ENCODE results near the gene MYO7B. TPM values are rescaled to one million over a fixed set of nuclear protein-coding genes. Genes with fewer than 3 reads are reported as not detected.

Gene MYO7B
- total RNA-seq, 1 donor from 2014 or later = 0.02 TPM

DNA sequence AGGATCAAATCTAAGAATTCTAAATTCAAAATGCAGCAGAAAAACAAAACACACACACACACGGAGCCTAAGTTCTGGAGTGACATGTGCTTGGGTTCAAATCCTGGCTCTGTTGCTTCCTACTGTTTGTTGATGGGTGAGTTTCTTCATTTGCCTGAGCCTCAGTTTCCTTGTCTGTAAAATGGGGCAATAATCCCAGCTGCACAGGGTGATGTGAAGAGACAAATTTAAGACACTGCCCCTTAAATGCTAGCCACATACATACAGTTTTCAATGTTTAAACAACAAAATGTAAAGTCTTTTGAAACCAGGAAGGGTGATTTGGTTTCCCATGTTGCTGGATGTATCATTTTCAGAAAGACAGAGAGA lies 109.5 kb downstream of the MYO7B start:
- Mint-ChIP-seq H3K27me3 (ENCODE audit: low read depth) (no peaks in the 10 kb centered on the region), H3K36me3 (ENCODE audit: low read depth) (peaks cover 5% of the 10 kb centered on the region), H3K4me1 (ENCODE audit: low read depth) (peaks cover 41% of the 10 kb centered on the region), H3K27ac (ENCODE audit: unreplicated experiment) (no peak overlapping the region), H3K9me3 (ENCODE audit: low read depth) (no peaks in the 10 kb centered on the region), H3K4me3 (ENCODE audit: unreplicated experiment) (no peak overlapping the region)
- TF ChIP-seq, protein P1, sequence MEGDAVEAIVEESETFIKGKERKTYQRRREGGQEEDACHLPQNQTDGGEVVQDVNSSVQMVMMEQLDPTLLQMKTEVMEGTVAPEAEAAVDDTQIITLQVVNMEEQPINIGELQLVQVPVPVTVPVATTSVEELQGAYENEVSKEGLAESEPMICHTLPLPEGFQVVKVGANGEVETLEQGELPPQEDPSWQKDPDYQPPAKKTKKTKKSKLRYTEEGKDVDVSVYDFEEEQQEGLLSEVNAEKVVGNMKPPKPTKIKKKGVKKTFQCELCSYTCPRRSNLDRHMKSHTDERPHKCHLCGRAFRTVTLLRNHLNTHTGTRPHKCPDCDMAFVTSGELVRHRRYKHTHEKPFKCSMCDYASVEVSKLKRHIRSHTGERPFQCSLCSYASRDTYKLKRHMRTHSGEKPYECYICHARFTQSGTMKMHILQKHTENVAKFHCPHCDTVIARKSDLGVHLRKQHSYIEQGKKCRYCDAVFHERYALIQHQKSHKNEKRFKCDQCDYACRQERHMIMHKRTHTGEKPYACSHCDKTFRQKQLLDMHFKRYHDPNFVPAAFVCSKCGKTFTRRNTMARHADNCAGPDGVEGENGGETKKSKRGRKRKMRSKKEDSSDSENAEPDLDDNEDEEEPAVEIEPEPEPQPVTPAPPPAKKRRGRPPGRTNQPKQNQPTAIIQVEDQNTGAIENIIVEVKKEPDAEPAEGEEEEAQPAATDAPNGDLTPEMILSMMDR (IDR thresholded peaks at IDR 0.05) = no peak
- DNase-seq (ENCODE audit: low spot score) = no peak

DNA sequence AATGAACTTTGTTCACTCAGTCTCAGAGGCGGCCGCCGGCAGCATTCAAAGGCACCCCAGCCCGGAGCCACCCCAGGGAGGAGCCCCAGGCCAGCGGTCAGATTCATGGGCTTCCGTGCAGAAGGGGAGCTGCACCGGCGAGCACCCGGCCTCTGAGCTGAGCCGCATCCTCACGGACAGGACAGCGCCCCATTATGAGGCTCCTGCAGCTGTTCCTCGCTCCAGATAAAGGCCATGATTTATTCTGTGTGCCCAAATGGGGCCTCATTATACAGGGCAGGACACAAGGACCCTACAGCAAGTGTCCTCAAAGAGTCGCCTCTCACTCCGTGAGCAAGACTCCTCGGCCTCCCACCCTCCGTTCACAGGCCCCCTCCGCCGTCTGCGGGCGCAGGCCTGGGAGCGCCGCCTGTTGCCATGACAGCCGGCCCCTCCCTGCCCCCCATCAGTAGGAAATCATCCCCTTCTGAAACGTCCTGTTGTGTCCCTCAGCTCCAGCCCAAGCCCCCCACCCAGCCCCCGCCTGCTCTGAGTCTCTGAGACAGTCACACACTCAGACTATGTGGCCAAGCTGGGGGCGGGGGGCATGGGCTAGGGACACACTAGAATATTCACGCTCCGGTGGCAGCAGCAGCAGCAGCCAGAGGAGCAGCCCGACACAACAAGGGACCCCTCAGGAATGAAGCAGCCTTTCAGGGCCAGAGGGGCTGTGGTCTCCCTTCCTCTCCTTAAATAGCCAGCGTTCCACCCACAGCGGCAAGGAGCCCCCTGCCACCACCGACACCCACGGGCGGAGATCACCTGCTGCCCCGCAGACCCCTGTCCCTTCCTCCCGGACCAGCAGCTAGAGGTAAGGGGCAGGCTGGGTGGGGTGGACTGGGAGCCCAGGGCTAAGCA lies 110.2 kb downstream of the MYO7B start, which contains the start of gene GPR17:
Gene GPR17 (plus strand): TSS at position 759 of the 897 bp plus-strand sequence. CDS start 4,583 bp downstream, outside the sequence.
- Mint-ChIP-seq H3K27me3 (ENCODE audit: low read depth) (no peaks in the 10 kb centered on the region), H3K9me3 (ENCODE audit: low read depth) (no peaks in the 10 kb centered on the region), H3K4me3 (ENCODE audit: unreplicated experiment) (no peak within 1 kb of the TSS), H3K4me1 (ENCODE audit: low read depth) (peaks cover 41% of the 10 kb centered on the region), H3K36me3 (ENCODE audit: low read depth) (peaks cover 5% of the 10 kb centered on the region), H3K27ac (ENCODE audit: unreplicated experiment) (peak within 1 kb of the TSS; percentile 88)
- no peak for DNase-seq (ENCODE audit: low spot score)
- TF ChIP-seq, protein P1 (IDR thresholded peaks at IDR 0.05) = no peak

DNA sequence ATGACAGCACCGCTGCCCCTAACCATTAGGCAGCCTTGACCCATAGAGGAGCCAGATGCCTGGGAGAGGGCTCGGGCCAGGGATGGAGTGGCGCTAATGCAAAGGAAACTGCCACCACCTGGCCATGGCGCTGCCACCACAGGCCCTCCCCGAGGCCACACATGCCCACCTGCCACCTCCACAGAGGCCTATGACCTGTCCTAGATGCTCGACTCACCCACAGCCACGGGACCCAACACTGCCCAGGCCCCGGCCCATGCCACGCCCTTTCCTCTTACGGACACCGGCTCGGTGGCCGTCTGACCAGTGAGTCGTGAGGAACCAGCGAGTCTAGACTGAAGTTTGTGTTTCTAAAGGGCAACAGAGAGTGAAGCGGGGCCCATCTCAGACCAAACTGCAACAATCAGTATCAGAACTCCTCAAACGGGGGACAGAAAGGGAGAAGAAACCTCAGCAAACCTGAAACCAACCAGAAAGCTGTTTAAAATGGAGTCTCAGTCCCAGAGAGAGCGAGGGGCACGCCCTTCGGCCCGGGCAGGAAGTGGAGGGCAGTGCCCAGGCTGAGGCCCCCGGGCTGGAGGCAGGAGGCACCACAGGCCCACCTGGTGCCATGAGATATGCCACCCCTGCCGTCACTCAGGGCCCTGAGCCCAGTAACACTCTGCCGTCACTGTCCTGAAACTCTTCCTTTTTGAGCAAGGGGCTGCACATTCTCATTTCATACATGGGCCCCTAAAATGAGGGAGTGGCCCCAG lies 111.2 kb downstream of the MYO7B start:
- H3K27me3 Mint-ChIP-seq (ENCODE audit: low read depth) = no peaks in the 10 kb centered on the region
- TF ChIP-seq, protein P1 (IDR thresholded peaks at IDR 0.05) = no peak
- no peaks in the 10 kb centered on the region for H3K9me3 Mint-ChIP-seq (ENCODE audit: low read depth)
- DNase-seq (ENCODE audit: low spot score) = no peak
- peaks cover 5% of the 10 kb centered on the region for H3K36me3 Mint-ChIP-seq (ENCODE audit: low read depth)
- peaks cover 44% of the 10 kb centered on the region for H3K4me1 Mint-ChIP-seq (ENCODE audit: low read depth)
- H3K27ac Mint-ChIP-seq (ENCODE audit: unreplicated experiment) = peak overlapping the region; percentile 88
- no peak overlapping the region for H3K4me3 Mint-ChIP-seq (ENCODE audit: unreplicated experiment)

DNA sequence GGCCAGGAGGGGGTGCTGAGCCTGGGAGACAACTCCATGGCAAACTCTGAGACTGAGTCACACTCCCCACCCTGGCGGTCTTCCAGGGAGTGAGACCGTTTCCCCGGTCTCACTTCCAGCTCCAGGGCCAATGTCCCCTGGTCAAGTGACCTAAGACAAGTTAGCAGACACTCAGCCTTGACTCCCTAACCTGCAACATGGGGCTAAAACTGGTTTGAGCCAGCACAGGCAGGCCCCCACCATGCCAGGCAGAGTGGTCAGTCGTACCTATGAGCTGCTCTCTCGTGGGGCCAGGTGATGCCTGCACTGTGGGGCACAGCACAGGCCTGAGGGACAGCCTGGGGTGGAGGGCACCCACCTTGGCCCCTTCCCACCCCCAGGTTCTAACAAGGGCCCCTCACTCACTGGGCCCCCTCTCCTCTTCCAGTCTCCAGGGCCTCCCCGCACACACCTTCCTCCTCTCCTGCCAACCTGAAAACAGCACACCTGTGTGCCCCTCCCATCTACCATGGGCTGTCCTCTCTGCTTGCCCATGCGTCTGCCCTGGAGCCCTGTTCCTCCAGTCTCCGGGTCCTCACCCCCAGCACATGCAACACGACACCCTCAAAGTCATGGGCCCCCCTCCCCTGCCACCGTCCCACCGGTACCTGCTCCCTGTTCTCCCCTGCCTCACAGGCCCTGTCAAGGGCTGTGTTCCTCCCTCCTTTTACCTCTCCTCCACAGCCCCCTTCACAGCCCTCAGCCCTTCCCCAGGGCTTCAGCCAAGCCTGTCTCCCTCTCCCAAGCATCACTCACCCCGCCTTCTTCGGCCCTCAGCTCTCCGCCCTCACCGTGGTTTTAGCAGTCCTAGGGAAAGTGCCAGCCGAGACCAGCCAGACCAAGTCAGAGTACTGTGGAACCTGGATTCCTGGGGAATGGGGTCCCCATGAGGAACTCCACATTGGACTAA lies 112.0 kb downstream of the MYO7B start:
- Mint-ChIP-seq H3K27ac (ENCODE audit: unreplicated experiment) (peak overlapping the region; percentile 66), H3K4me3 (ENCODE audit: unreplicated experiment) (no peak overlapping the region)
- TF ChIP-seq, protein P1 (IDR thresholded peaks at IDR 0.05) = no peak

More for the DNA sequence above, 112.0 kb downstream of the MYO7B start:
- H3K27me3 Mint-ChIP-seq (ENCODE audit: low read depth) = no peaks in the 10 kb centered on the region
- no peak for DNase-seq (ENCODE audit: low spot score)
- H3K9me3 Mint-ChIP-seq (ENCODE audit: low read depth) = no peaks in the 10 kb centered on the region
- peaks cover 52% of the 10 kb centered on the region for H3K4me1 Mint-ChIP-seq (ENCODE audit: low read depth)
- peaks cover 11% of the 10 kb centered on the region for H3K36me3 Mint-ChIP-seq (ENCODE audit: low read depth)

All from chondrocyte (in vitro differentiated cells).